GM19467 (cell line): ENCODE measurements around the gene KLC3.

ENCODE experiments used
- ATAC-seq: cut with Tn5 transposase; IDR thresholded peaks from one replicate; pipeline ENCODE4 v1.9.1; 2021; ENCODE audit warnings: mild to moderate bottlenecking, moderate library complexity; ENCODE audit not compliant: unreplicated experiment

The KLC3 gene

DNA sequence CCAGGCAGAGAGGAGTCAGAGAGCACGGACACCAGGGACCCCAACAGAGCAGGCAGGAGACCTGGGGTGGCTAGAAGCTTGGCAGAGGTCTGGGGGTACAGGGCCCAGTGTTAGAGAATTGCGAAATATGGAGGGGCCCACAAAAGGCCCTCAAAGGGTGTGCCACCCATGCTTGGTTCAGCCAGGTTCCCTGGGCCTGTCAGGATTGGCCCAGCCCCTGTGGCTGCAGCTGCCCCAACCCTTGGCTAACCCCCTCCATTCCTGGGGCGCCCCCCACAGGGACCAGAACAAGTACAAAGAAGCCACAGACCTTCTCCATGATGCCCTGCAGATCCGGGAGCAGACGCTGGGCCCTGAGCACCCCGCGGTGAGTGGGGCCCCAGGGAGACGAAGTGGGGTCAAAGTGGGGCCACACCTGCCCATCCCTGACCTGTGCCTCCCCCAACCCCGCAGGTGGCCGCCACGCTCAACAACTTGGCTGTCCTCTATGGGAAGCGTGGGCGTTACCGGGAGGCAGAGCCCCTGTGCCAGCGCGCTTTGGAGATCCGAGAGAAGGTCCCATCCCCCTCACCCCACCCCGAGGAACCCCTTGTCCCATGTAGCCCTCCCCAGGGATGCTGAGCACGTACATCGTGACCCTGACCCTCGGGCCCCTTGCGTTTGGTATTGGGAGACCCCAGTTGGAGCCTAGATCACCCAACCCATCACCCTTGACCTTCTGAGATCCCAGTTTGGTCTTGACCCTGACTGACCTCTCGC is 8.0 kb downstream of the KLC3 start:
- ATAC-seq, result no peak

DNA sequence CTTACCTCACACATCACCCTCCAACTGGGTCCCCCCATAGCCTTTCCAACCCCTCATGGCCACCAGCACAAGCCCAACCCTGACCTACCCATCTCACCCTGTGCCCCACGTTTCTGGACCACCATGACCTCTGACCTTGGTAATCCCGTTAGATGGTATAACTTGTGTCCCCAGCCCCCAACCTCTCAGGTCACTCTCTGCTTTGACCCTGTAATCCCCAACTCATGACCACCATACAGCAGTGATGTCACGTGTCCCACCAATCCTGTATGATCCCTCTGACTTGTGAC is 8.5 kb downstream of the KLC3 start:
- no peak for ATAC-seq

DNA sequence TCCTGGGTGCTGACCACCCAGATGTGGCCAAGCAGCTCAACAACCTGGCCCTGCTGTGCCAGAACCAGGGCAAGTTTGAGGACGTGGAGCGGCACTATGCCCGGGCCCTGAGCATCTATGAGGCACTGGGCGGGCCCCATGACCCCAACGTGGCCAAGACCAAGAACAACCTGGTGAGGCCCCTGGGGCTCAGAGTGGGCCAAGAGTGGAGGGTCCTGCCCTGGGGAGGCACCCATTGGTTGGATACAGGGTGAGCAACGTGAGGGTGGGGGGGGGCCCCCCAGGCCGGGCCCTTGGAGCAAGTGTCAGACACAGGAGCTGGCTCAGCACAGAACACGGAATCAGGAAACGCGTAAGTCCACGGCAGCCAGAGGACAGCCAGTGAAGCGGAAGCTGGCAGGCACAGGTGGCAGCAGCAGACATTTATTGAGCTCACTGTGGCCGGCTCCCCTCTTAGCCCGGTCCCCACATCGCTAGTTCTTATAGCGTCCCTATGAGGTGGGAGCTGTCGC is 8.9 kb downstream of the KLC3 start:
- no peak for ATAC-seq

DNA sequence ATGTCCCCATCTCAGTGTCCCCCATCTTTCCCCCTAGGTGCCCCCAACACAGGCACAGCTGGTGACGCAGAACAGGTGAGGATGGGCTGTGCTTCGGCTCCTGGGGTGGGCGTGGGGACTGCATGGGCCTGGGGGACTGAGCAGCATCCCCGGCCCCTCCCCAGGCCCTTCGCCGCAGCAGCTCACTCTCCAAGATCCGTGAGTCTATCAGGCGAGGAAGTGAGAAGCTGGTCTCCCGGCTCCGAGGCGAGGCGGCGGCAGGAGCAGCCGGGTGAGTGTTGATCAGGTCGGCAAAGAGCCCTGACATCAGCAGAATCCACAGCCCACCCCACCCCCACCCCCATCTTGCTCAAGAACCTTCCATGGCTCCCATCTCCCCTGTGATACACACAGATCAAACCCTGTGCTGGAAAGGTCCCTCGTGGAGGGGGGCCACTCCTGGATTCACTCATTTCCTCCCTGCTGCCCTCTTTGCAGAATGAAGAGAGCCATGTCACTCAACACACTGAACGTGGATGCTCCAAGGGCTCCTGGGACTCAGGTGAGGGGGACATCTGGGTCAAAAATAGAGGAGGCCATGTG is 10.0 kb downstream of the KLC3 start:
- no peak for ATAC-seq

DNA sequence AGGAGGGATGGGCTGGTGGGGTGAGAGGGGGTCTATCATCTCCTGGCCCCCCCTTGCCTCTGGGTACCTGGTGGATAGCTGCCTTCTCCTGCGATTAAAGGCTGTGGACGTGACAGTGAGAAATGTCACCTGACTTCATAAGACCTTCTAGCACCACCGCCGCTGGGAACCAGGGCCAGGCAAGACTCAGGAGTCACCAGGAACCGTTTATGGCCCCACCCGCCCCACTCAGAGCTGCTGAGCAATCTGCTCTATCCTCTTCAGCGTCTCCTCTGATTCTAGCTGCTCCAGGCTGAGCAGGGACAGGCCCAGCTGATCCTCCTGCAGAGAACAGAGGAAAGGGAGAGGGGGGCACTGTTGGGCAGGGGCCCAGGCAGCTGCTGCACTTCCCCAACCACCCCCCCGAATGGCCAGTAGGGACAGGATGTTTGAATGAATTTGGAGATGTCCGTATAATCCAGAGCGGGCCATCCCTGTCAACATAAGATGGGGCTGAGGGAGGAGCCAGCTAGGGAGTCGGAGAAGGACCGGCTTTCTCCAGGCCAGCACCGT is 10.9 kb downstream of the KLC3 start:
- ATAC-seq, result no peak

DNA sequence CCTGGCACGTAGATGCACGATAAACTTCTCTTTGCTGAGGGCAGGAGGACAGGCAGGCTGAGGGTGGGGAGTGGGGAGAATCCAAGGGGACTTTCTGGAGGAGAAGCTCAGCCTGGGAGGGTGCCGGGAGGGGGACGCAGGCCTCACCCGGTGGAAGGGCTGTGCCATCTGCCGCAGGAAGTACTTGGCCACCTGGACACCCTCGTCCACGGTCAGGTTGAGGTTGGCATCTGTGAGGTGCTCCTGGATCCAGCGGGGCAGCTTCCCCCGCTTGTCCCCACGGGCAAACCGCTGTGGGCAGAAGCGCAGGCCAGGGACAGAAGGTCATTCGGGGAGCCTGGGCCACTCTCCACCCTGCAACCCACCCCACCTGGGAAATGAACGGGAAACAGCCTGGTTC is 11.5 kb downstream of the KLC3 start:
- no peak for ATAC-seq

DNA sequence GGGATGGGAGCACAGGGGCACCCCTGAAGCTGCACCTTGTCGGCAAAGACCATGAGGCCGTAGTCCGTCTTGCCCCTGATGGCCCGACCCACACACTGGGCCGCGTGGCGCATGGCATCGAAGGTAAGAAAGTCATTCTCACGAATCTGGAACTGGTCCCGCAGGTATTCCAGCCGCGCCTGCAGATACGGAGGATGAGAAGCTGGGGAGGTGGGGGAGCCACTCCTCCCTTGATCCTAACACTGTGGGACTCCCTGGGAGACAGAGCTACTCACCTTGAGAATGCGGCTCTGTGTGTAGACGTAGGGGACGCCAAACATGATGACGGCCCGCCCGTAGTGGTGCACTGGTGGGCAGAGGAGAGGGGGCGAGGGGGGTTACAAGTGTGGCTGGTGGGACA is 11.9 kb downstream of the KLC3 start:
- no peak for ATAC-seq

DNA sequence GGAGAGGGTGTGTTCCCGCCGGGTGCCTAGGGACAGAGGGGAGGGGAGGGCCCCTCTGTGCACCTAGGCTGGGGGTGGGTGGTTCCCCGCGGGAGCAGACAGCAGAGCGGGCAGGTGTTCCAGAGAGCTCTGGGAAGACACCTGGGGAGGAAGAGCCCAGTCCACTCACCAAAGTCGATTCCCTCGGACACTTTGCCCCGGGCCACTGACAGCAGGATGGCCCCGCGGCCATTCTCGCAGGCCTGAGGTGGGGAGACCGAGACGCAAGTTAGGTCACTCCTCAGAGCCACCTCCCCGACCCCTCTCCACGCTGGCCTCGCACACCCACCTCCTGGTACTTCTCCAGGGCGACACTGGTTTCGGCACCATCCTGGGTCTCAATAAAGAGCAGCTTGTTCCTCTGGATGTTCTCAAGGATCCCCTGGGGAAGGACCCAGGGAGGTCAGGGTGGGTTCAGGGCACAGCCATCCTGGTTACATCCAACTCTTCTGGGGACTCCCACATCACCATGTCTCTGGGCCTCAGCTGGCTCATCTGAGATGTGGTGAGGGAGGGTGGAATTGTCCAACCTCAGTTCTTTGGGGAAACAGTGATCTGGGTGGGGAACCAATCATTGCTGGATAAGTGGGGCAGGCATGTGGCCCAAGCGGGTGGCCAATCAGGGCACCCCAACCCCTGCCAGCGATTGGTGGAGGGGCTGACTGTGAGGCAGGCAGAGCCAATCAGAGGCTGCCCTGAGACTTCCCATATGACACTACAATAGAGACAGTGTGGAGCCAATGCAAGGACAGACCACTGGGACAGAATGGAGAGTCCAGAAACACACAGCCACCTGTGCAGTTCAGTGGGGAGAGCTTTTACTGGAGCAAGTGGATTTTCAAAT is 12.6 kb downstream of the KLC3 start:
- no peak for ATAC-seq

DNA sequence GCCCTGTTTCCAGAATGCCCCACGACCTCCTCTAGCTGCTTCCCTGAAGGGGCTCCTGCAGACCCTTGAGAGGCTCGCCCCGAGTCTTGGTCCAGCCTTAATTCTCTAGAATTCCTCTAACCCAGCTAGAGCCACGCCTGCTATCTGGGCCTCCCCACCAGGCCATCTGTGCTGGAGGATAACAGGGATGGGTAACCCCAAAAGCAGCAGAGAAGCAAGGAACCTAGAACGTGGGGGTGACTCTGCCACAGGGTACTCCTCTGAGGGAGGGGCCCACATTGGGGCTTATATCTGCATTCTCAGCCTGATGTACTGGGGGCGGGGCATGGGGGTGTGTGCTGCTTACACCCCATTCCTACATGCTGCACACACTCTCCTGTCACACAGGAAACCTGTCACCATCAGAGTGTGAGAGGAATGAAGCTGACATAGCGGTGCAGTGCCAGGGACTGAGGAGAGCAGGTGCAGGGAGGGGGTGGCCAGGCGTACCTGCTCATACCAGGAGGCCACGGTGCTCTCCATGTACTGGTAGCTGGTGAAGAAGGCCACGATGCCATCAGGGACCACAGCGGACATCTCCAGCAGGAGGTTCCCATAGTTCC is 13.8 kb downstream of the KLC3 start:
- ATAC-seq, result no peak

DNA sequence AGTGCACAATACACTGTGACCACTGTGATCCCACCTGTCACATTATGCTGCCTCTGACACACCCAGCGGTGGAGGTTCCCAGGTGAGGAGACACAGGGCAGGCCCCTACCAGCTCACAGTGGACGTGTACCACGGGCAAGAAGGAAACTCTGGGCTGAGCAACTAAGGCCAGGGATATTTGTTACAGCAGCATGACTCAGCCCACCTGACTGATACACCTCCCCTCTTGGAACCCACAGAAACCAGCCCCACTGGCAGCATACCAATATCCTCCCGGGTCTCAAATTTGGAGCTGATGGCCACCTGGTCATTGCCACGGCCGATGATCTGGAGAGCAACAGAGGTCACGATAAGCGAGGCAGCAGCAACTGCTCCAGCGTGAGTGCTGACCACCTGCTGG is 14.9 kb downstream of the KLC3 start:
- no peak for ATAC-seq

DNA sequence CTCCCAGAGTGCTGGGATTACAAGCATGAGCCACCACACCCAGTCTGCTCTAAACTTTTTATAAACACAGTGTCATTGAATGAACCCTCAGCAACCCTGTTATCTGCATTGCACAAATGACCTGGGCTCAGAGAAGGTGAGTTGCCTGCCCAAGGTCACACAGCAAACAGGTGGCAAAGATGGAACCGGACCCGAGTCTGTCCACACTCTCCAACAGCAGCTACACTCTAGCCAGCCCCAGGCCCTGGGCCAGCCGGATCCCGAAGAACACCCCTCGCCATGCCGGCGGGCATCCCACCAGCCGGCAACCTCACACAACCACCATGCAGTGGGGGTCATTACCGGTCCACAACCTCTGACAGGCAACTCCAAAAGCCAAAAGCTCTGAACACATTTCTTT is 15.4 kb downstream of the KLC3 start:
- ATAC-seq, result no peak

DNA sequence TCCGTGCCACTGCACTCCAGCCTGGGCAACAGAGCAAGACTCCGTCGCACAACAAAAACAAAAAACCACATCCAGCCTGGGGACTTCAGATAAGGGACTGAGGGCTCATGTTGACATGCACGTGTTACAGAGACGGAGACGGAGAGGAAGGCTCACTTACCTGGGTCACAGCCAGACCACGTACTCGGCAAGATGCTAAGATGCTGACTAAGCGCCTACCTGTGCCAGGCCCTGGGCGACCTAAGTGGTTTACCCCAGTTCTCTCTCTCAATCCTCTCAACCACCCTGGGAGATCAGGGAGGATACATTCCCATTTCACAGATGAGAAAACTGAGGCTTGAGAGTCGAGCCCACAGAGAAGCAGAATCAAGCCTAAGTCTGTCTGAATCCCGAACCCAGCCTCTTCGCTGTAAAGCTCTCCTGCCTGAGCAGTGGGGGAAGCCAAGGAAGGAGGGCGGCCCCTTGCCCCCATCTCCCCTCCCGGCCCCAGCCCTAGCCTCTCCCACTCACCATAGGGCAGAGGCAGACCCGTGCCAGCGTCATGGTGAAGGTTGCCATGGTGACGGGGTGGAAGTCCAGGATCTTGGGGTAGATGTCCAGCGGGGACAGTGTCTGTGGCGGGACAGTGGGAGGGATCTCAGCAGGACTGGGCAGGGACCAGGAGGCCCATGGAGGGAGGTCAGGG is 16.4 kb downstream of the KLC3 start:
- ATAC-seq, result no peak

DNA sequence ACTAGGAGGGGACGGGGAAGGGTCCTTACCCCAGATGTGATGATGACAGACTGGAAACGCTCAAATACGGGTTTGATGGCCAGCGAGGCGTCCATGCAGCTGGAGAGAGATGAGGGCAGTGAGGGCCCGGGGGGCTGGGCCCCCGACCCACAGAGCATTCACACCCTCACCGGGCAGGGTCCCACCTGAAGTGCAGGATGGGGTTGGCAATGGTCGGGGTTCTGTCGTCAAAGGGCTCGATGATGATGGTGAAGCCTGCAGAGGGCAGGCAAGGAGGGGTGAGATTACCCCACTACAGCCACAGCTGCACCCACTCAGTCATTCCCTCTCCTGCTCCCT is 16.9 kb downstream of the KLC3 start:
- ATAC-seq, result no peak

DNA sequence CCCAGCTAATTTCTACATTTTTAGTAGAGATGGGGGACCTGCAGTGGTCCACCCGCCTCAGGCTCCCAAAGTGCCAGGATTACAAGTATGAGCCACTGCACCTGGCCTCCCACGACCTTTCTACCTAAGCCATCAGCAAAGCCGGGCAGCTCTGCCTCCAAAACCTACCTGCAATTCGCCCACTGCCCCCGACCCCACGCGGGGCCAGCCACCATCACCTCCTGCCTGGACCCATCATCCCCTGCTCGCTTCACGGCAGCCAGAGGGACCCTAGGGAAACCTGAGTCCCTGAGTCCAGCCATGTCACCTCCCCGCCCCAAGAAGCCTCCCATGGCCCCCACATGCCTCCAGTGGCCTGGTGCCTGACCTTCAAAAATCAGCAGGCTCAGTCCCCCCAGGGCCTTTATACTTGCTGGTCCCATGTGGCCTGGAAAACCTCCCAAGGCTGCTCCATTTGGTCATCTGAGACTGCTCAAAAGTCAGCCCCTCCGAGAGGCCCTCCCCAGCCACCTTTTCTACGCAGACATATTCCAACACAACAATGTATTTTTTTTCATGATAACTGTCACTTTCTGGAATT is 17.8 kb downstream of the KLC3 start:
- ATAC-seq, result no peak

DNA sequence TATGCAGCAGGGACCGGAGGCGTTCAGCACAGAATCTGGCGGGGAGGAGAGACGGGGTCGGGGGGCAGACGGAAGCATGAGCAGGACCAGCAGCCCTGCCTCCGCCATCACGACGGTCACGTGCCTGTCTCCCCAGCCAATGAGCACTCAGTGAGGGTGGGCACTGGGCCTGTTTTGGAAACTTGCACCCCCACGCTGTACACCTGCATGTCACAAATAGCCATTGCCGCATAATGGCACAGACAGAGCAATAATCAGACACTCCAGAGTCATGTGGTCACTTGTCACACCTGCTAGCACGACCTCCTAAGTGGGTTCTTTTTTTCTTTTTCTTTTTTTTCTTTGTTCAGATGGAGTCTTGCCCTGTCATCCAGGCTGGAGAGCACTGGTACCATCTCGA is 21.1 kb downstream of the KLC3 start:
- ATAC-seq, result no peak

DNA sequence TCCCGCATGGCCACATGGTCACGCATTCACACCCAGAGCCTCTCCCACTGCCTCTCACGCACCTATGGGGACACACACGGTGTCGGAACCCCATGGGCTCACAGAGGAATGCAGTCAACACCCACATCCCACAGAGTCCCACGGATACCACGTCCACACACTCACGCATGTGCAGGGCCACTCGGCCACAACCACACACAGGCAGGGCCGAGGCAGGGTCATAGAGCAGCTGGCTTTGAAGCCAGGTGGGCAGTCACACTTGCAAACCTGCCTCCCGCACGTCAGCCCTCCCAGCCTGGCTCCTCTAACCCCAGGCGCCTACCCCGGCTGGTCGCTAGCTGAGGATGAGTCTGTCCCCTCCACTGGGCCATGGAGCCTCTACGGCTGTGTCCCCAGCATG is 21.7 kb downstream of the KLC3 start:
- ATAC-seq, result no peak

DNA sequence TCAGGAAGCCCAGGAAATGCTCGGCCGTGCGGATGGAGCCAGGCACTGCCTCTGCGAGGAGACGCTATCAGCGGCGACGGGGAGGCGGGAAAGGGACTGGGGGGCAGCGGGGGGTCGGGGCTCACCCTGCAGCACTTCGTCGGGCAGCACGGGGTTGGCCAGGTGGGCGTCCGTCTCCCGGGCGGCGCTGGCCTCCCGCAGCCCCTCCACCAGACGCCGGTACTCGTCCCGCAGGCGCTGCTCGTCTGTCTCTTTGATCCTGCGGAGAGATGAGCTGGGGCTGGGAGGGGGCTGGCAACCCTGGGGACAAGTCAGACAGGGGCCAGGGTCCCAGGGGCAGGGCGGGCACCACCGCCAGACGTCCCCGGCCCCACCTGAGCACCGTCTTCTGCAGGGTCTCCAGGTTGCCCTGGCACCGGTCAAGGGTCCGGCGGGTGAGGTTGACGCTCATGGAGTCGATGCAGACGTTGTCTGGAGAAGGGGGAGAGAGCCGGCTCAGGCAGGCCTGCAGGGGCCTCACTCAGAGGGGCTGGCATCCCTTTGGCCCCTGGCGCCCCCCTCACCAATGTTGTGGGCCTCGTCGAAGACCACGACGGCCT is 23.4 kb downstream of the KLC3 start:
- ATAC-seq, result no peak

DNA sequence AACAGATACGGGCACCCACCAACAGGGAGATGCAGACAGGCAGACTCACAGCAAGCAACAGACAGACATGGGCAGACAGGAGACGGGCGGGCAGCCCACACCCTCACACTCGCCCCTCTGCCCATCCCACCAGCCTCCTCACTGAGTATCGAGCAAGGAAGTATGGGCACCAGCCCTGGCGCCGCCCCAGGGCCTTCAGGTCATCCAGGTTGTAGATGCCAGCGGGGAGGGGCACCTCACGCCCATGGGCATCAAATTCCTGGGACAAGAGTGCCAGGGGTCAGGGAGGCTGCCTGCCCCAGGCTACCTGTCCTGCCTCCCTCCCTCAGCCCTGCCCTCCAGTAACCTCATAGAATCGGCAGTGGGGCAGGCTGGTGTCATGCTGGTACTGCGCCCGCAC is 24.1 kb downstream of the KLC3 start:
- no peak for ATAC-seq

DNA sequence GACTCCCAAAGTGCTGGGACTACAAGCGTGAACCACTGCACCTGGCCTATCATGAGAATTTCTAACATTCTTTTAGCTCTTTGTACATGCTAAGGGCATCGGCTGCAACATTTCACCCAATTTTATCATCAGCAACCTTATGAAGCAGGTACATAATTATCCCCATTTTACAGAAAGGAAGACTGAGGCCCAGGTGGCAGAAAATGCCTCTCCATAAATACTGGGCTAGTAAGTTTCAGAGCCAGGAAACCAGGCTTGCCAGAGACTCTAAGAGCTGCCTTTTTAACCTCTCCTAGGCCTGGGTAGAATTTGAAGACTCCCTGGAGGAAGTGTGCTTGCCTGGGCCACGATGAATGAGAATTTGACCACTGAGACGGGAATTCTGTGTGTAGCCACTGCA is 27.6 kb downstream of the KLC3 start:
- ATAC-seq, result no peak

DNA sequence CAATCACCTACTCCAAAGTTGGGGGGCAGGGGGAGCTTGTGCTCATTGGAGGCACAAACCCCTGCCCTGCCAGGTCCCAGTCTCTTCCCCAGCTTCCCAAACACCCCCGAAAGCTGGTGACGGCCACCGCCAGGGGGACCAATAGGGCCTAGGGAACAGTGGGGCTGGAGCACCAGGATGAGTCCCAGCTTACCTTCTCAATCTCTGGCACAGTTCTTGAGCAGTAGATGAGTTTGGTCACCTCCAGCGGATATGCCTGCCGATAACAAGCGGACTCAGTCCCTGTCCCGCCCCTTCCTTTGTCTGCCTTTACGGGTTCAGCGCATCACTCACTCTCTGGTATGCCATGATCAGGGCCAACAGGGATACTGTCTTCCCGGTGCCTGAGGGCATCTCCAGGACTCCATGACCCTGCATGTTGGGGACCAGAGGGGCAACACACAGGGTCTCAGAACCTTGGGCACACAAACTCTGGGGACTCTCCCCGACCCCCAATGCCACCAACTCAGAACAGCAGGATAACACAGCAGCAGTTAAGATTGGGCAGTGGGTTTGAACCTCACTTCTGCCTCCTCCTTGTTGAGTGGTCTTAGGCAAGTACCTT is 28.3 kb downstream of the KLC3 start:
- no peak for ATAC-seq
